Gastrocnemius medialis (tissue), 4 donors: ENCODE results near the gene CYP20A1.

Experiments used
- CTCF ChIP-seq, 5 experiments: fragments of 450-650 bp in 3 of 5; fragments of 200-600 bp in 2 of 5; sonication (generic) in 2 of 5; IDR thresholded peaks in 4 of 5; conservative IDR thresholded peaks in 1 of 5; 1 replicate in 4 of 5; 2 replicates in 1 of 5; pipeline ENCODE4 v1.5.1; 2016 to 2019; ENCODE audit warnings: antibody characterized with exemption in 5 of 5, mild to moderate bottlenecking in 3 of 5, moderate library complexity in 3 of 5
- POLR2A ChIP-seq, 2 donors: fragments of 450-650 bp; IDR thresholded peaks; one replicate each; pipeline ENCODE4 v1.6.1; 2017; ENCODE audit warnings: antibody characterized with exemption in 2 of 2, mild to moderate bottlenecking in 2 of 2, moderate library complexity in 2 of 2

- TF ChIP-seq CTCF (IDR thresholded peaks at IDR 0.05 in 4 of 5, conservative IDR thresholded peaks at IDR 0.05 in 1 of 5) (no peak), POLR2A (IDR thresholded peaks at IDR 0.05) (no peak)
Observed at GRCh38 chr2:203347375-203347774, 108.6 kb downstream of the CYP20A1 start.
